Stimulated activated CD8-positive, alpha-beta memory T cell treated with anti-CD3 and anti-CD28 coated beads, Interleukin-7, amount 100 ng/mL, for 1 hour (primary cell): ENCODE measurements around the gene LRPAP1.

Experiments
- DNase-seq, 2 donors: peaks; one replicate each; pipeline ENCODE4 v3.0.0-alpha.2; 2020; ENCODE audit warnings: low read depth in 2 of 2

Gene LRPAP1

DNA sequence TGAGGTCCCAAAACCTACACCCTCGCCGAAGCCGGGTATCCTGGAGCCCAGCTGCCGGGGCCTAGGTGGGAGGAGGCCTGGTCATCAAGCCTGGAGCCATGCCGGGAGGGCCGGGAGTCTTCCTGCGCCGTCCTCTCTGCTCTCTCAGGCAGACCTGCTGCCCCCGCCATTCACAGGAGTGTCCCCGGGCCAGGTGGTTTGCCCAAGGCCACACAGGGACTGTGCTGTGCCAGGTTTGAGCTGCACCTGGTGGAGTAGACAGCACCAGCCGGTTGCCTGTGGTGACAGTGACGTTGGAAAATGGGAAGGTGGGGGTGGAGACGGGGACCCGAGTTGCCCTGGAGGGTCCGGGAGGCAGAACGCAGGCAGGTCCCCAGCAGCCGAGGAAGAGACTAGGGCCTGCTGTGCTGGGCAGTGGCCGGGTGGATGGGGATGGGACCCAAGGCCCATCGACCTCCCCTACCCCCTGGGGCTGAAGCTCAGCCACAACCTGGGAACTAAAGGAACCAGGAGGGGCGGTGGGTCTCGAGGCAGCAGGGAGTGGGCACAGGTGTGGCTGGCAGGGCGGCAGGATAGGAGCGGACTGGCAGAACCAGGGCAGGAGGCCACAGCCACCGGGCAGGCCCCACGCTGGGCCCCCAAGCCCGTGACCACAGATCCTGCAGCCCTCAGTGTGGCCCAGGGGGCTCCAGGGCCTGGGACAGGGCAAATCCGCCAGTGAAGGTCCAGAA lies 59.6 kb downstream of the LRPAP1 start:
- no peak for DNase-seq

DNA sequence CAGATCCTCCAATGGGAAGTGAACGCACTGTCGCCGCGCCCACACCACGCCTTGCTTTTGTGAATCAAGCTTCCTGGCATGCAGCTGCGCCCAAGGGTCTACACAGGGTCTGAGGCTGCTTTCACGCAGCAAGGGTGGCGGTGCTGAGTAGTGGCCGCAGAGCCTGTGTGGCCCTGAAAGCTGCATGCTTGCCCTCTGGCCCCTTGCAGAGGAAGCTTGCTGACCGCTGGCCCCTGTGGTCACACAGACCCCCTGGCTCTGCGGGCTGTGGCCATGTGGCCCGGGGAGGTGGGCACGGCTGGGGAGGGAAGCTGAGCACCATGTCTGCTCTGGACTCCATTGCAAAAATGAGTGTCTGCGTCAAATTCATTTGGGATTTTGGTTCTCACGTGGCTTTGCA lies 60.3 kb downstream of the LRPAP1 start:
- no peak for DNase-seq

DNA sequence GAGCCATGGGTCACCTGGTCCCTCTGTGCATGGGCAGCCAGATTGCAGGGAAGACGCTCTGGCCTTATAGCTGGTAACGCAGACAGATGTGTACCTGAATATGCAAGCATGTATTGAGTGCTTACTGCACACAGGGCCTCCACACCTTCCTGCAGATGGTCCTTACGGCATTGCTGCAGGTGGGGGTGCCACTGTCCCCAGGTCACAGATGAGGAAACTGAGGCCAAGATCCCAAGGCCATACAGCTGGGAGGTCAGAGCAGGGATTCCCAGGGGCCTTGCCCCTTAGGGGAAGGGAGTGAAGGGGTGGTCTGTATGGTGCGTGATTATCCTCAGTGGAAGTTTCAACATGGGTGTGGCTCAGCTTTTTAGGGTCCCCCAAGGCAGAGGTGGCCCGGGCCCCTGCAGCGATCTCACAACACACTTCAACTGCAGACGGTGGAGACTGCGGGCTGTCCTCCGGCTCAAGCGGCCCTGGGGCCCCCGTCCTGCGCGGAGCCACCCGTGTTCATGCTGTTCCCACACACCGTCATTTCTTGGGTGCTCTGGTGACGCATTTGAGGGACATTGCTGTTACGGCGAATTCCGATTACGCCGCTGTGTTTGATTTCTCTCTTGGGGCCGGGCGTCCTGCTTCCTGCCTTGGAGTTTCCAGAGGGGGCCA lies 61.0 kb downstream of the LRPAP1 start:
- no peak for DNase-seq

DNA sequence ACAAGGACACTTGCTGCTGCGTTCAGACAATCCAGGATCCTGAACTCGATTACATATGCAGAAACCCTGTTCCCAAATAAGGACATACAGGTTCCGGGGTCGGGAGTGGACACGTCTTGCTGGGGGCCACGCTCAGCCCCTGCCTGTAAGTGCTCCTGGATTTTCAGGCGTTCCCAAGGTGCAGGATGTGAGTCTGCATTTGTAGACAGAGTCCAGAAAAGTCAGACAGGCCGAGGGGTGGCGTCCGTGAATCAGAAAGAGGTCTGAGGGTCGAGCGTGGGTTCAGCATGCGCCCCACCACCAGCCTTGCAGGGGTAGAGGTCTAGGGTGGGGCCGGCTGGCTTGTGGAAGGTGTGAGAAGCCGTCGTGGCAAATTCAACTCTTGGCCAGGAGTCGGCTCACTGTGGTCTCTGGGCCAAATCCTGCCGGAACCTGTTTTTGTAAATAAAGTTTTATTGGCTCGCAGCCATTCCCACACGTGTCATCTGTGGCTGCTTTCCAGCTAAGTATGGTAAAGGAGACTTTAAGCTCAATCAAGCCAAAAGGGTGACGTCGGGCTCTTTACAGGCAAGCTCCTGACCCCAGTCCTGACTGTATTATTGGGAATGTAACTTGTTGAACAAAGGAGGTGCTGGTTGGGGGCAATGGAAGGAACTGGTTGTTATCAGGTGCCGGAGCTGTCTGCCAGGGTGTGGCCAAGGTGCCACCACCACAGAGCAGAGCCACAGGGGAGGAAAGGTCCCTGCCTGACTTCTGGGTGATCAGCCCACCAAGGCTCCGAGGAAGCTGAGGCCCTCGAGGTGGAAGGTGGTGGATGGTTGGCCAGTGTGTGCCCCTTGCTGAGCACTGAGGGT lies 61.8 kb downstream of the LRPAP1 start:
- no peak for DNase-seq

DNA sequence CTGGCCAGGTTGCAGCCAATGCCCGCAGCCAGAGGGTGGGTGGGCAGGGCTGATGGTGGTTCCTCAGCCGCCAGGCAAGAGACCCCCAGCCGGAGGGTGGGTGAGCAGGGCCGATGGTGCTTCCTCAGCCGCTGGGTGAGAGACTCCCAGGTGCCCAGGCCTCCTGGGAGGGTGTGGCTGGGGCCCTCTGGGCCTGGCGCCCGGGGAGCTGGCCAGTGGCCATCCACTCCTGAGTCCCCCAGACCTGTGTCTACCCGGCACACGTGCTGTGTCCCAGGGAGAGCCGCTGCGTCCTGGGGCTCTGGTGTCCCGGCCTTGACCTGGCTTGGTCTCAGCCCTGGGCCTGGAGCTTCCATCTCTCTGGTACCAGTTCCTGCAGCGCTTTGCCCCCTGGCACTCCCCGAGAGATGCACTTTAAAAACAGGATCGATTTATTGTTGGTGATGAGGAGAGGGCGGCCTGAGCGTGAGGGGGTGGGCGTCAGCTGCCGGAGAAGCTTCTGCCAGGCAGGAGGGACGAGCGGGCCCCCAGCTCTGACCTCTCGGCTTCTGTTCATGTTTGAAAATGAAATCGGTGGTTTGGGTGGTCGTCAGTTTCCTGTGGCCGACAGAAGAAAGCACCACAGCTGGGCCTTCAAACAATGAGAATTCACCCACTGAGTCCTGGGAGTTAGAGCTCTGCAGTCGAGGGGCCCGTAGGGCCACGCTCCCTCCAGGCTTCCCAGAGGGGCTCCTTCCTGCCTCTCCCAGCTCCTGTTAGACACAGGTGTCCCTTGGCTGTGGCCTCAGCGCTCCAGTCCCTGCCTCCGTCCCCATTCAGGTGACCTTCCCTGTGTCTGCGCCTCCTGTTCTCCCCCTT lies 62.6 kb downstream of the LRPAP1 start:
- DNase-seq: no peak

DNA sequence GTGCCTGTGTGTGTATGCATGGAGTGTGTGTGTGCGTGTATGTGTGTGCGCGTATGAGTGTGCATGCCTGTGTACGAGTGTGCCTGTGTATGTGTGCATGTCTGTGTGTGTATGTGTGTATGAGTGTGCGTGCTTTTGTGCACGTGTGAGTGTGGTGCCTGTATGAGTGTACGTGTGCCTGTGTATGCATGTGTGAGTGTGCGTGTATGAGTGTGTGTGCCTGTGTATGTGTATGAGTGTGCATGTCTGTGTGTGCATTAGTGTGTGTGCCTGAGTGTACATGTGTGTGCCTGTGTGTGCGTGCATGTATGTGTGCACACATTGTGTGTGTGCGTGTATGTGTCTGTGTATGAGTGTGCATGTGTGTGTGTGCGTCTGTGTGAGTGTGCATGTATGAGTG lies 63.4 kb downstream of the LRPAP1 start:
- no peak for DNase-seq

DNA sequence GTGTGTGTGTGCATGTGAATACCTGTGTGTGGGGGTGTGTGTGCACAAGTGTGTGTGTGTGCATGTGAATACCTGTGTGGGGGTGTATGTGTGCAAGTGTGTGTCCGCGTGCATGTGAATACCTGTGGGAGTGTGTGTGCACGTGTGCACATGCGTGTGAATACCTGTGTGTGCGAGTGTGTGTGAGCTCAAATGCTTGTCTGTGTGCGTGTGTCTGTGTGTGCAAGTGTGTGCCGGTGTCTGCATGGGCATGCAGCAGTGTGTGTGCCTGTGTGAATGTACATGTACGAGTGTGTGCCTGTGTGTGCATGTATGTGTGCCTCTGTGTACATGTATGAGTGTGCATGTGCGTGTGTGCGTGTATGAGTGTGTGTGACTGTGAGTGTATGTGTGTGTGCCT lies 64.1 kb downstream of the LRPAP1 start:
- no peak for DNase-seq

DNA sequence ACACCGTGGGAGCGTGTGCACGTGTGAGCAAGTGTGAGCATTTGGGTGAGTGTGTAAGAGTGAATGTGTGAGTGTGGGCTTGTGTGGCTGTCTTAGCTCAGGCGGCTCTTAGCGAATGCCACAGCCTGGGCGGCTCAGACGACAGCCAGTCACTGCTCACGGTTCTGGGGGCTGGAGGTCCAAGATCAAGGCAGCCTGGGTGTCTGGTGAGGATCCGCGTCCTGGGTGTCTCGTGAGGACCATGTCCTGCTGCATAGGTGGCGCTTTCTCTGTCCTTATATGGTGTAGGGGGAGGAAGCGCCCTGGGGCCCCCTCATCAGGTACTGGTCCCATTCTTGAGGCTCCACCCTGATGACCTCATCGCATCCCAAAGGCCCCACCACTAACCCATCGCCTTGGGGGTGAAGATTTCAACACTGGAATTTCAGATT lies 64.6 kb downstream of the LRPAP1 start:
- no peak for DNase-seq

DNA sequence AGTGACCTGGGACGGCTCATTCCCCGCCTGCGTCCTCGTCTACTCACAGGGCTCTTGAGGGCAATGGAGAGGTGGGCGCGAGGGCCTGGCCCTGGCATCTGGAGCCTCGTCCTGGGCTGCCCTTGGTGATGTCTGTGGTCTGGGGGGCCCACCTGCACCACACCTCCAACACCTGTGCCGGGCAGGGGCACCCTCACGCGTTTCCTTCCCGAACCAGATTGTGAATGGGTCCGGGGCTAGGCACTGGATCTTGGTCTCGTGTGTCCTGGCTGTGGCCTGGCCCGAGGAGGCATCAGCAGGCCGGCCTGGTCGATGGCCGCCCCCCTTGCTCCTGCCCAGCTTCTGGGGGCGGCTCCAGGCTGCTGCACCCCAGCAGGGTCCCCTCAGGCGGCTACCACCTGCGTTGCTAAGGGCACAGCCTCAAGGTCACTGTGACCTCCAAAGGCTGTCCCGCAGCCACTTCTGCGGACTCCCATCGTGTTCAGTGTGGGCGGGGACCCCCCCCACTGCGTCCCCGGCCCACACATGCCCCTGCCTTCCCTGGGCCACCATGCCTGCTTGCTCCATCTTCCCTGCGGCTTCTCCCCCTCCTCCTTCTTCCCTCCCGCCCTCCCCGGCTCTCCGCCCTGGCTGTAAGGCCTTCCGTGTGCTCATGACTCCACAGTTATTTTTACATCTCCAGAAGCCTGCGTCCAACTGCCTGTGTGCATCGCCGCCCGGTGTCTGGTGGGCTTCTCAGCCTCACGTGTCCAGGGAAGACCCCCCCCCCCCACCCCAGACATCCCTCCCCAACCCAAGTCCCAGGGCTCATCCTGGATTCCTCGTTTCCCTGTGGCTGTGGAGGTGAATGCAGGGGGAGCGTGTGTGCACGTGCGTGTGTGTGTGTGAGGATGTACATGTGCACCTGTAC lies 65.3 kb downstream of the LRPAP1 start:
- DNase-seq: no peak

DNA sequence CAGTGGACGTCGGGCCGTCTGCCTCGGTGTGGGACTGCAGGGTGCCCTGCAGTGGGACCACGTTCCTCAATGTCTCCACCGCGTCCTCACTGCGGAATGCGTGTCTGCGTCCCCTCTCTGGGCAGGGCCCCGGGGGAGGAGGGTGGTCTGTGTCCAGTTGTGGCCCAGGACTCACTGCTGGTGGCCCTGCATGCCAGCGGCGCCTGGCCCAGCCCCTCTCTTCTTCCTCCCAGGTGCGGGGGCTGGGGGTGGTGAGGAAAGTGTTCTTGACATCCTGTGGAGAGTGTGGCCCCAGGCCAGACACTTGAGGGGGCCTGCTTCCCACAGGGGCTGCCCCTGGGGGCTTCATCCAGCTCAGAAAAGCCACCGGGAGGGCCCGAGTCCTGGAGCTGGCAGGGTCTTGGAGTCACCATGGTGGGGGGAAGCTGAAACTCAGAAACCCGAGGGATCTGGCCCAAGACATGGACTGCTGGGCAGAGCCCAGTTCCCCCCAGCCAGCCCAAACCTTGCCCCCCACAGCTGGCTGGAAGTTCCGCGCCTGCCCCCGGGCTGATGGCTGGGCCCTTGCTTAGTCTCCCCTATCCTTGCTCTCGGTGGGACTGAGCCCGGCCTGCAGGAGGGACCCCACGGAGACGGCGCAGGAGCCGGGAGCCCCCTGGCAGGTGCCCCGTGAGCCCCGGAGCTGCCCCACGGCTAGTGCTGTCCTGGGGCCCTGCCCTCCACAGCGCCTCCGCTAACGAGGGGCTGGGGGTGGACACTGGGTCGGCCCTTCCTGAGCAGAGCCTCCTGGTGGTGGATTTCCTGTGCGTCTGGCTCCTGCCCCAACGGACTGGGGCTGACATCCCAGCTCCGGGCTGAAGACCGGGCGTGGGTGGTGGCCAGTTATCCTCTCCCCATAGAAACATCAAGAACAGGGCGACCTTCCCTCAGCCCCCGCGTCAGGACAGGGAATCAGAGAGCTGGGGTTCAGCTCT lies 66.2 kb downstream of the LRPAP1 start:
- no peak for DNase-seq

DNA sequence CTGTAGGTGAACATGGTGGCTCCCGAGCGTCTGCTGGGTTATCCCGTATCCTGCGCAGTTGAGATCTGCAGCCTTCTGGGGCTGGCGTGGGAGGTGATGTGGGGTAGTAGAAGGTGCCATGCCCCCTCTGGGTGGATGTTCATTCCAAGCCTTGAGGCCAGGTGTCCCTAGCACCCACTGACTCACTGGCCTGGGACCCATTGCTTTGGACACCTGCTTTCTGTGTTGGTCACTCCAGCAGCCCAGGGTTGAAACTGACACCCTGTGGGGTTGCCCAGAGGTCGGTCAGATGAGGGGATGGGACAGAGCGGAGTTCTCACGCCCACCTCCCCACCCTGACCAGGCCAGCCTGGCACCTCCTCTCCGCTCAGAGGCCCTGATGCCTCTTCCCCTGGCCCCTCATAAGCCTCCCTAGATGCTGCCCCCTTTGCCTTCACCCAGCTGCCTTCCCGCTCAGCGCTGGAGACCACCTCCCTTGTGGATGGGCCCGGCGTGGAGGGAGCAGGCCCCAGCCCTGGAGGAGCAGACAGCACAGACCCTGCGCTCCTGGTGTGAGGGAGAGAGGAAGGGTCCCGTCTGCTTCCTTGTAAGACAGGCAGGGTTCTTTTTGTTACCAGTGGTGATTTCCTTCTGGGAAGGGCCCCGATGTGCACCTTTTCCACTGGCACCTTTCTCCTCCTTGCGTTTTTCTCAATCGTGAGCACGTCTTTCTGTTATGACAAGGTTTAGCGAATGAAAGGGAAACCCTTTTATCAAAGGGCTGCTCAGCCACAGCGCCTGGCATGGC lies 67.1 kb downstream of the LRPAP1 start:
- DNase-seq: no peak

DNA sequence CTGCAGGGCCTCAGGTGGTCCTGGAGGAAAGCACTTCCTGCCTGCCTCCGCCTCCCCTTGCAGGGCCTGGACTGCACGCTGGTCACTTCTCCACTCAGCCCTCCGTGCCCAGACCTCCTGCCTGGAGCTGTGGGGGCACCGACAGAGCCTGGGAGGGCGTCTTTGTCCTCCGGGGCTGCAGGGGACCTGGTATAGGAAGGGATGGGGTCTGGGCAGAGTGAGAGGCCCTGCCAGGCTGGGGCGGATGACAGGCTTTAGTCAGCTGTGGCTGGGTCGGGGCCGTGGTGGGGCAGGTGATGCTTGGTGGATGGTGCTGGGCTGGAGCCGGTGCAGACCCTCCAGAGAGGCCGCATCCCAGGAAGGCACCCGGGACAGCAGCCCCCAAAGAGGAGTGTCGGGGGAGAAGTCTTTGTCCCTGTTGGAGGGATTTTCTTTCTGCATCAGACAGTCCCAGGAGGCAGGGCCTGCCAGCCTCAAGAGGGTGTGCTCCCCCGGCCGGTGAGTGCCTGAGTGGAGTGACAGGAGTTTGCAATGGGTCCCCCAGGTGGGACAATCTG lies 67.8 kb downstream of the LRPAP1 start:
- DNase-seq: no peak

DNA sequence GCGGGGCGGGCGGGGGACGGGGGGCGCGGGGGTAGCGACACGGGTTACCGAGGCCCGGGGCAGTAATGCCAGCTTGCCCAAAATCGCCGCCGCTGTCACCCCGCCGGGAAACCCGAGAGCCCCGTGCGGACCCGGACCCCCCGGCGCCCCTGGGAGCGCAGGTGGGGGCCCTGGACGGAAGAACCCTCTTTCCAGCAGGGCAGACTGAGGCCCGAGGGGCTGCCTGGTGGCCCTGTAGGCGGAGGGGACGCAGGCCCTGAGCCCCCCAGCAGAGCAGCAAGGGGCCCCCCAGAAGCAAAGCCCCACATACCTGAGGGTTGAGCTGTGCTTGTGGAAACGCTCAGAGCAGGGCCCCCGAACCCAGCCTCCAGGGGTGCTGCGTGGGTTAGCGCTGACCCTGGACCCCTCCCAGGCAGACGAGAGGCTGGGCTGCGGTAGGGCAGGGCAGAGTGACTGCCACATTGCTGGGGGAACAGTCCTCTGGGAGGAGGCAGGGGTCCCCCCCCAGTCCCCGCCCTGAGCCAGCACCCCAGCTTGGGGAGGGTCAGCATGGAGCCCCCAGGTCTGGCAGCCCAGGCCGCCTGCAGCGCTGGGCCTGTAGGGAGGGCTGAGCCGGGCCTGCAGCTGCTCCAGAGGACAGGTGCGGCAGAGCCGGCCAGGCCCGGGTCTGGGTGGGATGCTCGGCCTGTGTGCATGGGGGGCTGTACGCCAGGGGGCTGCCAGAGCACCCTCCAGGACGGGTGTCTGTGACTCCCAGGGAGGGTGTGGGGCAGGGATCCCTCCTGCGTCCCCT lies 68.5 kb downstream of the LRPAP1 start:
- no peak for DNase-seq

DNA sequence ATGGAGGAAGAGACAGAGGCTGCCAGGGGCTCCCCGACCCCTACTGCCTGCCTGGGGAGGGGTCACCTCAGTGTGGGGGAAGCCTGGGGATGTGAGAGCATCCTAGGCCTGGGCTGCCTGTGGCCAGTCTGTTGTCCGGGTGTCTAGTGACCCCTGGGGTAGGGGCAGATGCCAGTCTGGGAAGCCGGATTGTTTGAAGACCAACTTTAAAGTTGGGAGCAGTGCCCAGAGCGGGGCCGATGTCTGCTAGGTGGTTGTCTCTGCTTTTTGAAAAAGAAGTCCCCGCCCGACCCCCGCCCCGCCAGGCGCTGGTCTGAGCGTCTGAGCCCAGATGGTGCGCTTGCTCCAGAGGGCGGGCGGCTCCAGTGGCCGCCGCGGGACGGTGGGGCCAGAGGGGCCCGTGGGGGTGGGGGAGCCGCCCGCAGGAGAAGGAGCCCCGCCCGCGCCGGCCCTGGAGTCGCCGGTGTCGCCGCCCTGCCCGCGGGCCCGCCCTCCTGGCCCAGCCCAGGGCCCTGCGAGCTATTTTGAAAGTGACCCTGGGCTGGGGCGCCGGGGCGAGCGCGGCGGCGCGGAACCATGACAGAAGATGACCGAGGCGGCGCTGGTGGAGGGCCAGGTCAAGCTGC lies 69.3 kb downstream of the LRPAP1 start, which contains the start of gene DOK7:
TSS of gene DOK7 (plus strand) at position 517 of the 626 bp plus-strand sequence. CDS start at position 587, 70 bp downstream.
- no peak for DNase-seq

DNA sequence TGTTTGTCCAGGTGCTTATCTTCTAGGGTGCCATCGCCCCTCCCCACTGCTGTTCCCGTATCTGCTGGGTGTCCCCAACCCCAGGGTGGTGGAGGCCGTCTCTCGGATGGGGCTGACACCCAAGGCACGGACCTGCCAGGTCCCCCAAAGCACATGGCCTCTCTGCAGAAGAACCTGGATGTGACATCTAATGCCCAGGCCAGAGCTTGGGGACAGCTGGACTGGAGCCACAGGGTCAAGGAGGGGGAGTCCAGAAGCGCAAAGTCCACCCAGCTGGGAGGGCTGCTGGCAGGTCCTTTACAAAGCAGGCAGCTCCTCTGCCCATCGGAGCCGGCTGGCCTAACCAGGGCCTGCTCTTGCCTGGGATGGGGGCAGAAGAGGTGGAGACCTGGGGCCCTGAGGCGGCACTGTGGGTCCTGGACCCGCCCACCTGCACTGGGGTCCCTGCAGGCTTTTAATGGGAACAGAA lies 69.9 kb downstream of the LRPAP1 start:
- no peak for DNase-seq

DNA sequence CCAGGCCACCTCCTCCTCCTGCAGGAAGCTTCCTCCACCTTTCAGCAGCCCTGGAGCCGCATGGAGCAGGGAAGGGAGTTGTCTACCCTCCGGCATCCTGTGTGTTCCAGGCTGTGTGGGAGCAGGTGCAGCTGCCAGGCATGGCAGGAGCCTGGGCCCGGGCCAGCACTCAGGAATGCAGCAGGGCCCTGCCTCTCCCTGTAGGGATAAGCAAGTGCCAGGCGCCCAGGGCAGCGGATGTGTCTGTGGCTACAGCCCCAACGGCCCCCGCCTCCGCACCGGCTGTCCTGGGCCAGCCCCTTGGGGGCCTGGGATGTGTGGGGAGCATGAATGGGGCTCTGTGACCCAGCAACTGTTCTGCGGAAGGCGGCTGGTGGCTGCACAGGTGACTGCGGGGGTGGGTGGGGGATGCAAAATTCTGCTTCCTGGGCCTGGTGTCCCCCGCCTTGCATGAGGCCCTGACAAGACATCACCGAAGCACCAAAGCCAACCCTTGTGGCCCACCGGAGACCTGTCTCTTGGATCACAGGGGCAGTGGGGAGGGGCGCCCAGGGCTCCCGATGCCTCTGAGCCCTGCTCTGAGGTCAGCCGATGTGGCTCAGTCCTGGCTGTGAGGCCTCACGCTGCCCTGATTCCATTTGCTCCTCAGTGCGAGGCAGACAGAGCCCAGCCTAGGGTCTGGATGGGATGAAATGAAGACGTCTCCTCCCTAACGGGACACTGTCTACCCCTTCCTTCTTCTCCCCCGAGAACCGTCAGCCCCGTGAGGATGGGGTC lies 70.5 kb downstream of the LRPAP1 start:
- DNase-seq: no peak
